Measurements from ENCODE around the gene SULT4A1.

The SULT4A1 gene

DNA sequence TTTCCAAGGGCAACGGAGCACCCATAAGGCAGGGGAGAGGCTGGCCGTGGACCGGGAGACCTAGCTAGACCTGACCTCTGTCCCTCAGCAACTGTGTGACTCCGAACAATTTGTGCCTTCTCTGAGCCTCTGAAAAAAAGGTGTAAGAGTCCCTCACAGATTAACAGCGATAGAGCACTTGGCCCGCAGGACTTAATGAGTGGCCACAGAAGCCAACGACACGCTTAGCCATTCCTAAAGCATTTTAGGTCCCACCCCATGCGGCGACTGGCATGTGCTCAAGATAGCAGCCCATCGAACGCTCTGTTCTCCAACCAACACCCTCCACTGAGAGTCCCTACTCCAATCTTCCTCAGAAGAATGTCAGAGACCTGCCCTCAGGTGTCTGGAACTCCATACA is 1.5 kb downstream of the SULT4A1 start:
- Histone ChIP-seq H3K9me2 (ENCODE audit: low read depth, low read length) (no peaks in the 10 kb centered on the region), H3K27me3 (ENCODE audit: insufficient read depth, low read length) (no peaks in the 10 kb centered on the region; the same call in 1 of the 2 replicates), H4K20me1 (ENCODE audit: insufficient read depth, low read length) (no peaks in the 10 kb centered on the region), H3K9me3 (ENCODE audit: low read length) (no peaks in the 10 kb centered on the region), H3K4me2 (ENCODE audit: low read length) (no peak overlapping the region), H3K4me1 (ENCODE audit: insufficient read depth, low read length, severe bottlenecking) (no peaks in the 10 kb centered on the region), H3K9ac (ENCODE audit: low read length) (no peak overlapping the region), H2AFZ (ENCODE audit: low read length) (no peak overlapping the region), H3K4me3 (ENCODE audit: low read depth, low read length, poor library complexity, severe bottlenecking) (no peak overlapping the region), H3F3A (ENCODE audit: insufficient read depth, low read length) (no peaks in the 10 kb centered on the region), H3K27ac (ENCODE audit: low read depth, low read length, poor library complexity, severe bottlenecking) (no peak overlapping the region), H3K79me2 (ENCODE audit: insufficient read depth, low read length) (no peaks in the 10 kb centered on the region), H3K36me3 (ENCODE audit: insufficient read depth, low read length) (no peaks in the 10 kb centered on the region)
- TF ChIP-seq, protein P1, sequence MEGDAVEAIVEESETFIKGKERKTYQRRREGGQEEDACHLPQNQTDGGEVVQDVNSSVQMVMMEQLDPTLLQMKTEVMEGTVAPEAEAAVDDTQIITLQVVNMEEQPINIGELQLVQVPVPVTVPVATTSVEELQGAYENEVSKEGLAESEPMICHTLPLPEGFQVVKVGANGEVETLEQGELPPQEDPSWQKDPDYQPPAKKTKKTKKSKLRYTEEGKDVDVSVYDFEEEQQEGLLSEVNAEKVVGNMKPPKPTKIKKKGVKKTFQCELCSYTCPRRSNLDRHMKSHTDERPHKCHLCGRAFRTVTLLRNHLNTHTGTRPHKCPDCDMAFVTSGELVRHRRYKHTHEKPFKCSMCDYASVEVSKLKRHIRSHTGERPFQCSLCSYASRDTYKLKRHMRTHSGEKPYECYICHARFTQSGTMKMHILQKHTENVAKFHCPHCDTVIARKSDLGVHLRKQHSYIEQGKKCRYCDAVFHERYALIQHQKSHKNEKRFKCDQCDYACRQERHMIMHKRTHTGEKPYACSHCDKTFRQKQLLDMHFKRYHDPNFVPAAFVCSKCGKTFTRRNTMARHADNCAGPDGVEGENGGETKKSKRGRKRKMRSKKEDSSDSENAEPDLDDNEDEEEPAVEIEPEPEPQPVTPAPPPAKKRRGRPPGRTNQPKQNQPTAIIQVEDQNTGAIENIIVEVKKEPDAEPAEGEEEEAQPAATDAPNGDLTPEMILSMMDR (IDR thresholded peaks at IDR 0.05; ENCODE audit: low read length): no peak
- TF ChIP-seq EZH2 (IDR thresholded peaks at IDR 0.05; ENCODE audit: borderline replicate concordance, low read length): no peak

DNA sequence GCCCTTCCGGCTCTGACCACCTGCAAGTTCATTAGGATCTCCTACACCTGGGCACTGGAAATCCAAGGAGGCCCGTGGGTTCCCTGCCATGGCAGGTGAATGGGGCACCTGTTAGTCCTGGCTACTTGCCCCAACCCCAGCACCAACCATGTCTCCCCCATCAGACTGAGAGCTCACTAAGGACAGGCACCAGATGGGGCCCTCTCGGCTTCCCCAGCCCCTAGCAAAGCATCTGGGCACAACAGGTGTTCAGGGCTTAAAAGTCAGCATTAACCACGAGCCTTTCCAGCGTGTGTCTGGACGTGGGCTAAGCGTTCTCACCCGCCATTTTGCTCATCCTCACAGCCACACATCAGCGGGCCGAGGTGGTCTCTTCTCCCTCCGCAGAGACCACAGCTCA is 2.2 kb downstream of the SULT4A1 start:
- Histone ChIP-seq H3K27me3 (ENCODE audit: insufficient read depth, low read length) (no peaks in the 10 kb centered on the region; the same call in 1 of the 2 replicates), H3K36me3 (ENCODE audit: insufficient read depth, low read length) (no peaks in the 10 kb centered on the region), H3K4me1 (ENCODE audit: insufficient read depth, low read length, severe bottlenecking) (no peaks in the 10 kb centered on the region), H3K79me2 (ENCODE audit: insufficient read depth, low read length) (no peaks in the 10 kb centered on the region), H3K9me2 (ENCODE audit: low read depth, low read length) (no peaks in the 10 kb centered on the region), H3K27ac (ENCODE audit: low read depth, low read length, poor library complexity, severe bottlenecking) (no peak overlapping the region), H2AFZ (ENCODE audit: low read length) (no peak overlapping the region), H3K9me3 (ENCODE audit: low read length) (no peaks in the 10 kb centered on the region), H3F3A (ENCODE audit: insufficient read depth, low read length) (no peaks in the 10 kb centered on the region), H3K9ac (ENCODE audit: low read length) (no peak overlapping the region), H4K20me1 (ENCODE audit: insufficient read depth, low read length) (no peaks in the 10 kb centered on the region), H3K4me2 (ENCODE audit: low read length) (no peak overlapping the region), H3K4me3 (ENCODE audit: low read depth, low read length, poor library complexity, severe bottlenecking) (no peak overlapping the region)
- TF ChIP-seq, protein P1 (IDR thresholded peaks at IDR 0.05; ENCODE audit: low read length): no peak
- TF ChIP-seq EZH2 (IDR thresholded peaks at IDR 0.05; ENCODE audit: borderline replicate concordance, low read length): no peak

DNA sequence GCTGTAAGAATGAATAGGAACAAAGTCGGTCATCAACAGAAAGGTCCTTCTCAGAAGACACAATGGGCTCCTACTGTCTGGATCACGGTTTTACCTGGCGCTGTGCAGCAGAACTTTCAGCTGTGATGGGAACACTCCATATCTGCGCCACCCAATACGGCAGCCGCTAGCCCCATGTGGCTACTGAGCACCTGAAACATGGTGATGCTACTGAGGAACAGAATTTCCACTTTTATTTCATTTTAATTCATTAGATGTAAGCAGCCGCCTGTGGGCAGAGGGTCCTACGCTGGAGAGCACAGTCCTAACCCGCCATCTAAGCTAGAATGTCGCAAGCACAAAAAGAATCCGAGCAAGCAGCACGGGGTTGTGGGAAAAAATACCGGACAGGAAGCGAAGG is 2.7 kb downstream of the SULT4A1 start:
- Histone ChIP-seq H3F3A (ENCODE audit: insufficient read depth, low read length) (no peaks in the 10 kb centered on the region), H2AFZ (ENCODE audit: low read length) (no peak overlapping the region), H3K9ac (ENCODE audit: low read length) (no peak overlapping the region), H3K9me3 (ENCODE audit: low read length) (no peaks in the 10 kb centered on the region), H3K4me3 (ENCODE audit: low read depth, low read length, poor library complexity, severe bottlenecking) (no peak overlapping the region), H3K79me2 (ENCODE audit: insufficient read depth, low read length) (no peaks in the 10 kb centered on the region), H4K20me1 (ENCODE audit: insufficient read depth, low read length) (no peaks in the 10 kb centered on the region), H3K4me1 (ENCODE audit: insufficient read depth, low read length, severe bottlenecking) (no peaks in the 10 kb centered on the region), H3K27me3 (ENCODE audit: insufficient read depth, low read length) (no peaks in the 10 kb centered on the region; the same call in 1 of the 2 replicates), H3K9me2 (ENCODE audit: low read depth, low read length) (no peaks in the 10 kb centered on the region), H3K27ac (ENCODE audit: low read depth, low read length, poor library complexity, severe bottlenecking) (no peak overlapping the region), H3K4me2 (ENCODE audit: low read length) (no peak overlapping the region), H3K36me3 (ENCODE audit: insufficient read depth, low read length) (no peaks in the 10 kb centered on the region)
- TF ChIP-seq, protein P1 (IDR thresholded peaks at IDR 0.05; ENCODE audit: low read length): no peak
- TF ChIP-seq EZH2 (IDR thresholded peaks at IDR 0.05; ENCODE audit: borderline replicate concordance, low read length): no peak
